Gastrocnemius medialis (tissue), 4 donors: ENCODE measurements around the gene DENND4C. TPM values are rescaled to one million over a fixed set of nuclear protein-coding genes. Genes with fewer than 3 reads are reported as not detected.

ENCODE experiments used
- ATAC-seq, 2 donors: fragments of 150-250 bp; one replicate each; pipeline ENCODE4 v1.9.1; 2016
- DNase-seq, 2 donors: peaks; one replicate each; pipeline ENCODE4 v3.0.0-alpha.2; 2019
- H3K27ac ChIP-seq, 4 donors: fragments of 200-600 bp; sonication (generic); 1 replicate in 1 of 4; 2 replicates in 3 of 4; pipeline ENCODE4 v1.5.1; 2016 to 2018; ENCODE audit warnings: mild to moderate bottlenecking in 2 of 4, moderate library complexity in 1 of 4
- H3K27me3 ChIP-seq, 3 donors: fragments of 200-600 bp; sonication (generic) in 2 of 3; 1 replicate in 1 of 3; 2 replicates in 2 of 3; pipeline versions ENCODE4 v1.5.1 to v1.6.0; 2016 to 2019; ENCODE audit warnings: mild to moderate bottlenecking in 1 of 3, moderate library complexity in 1 of 3
- H3K36me3 ChIP-seq, 2 donors: fragments of 200-600 bp; sonication (generic) in 1 of 2; one replicate each; pipeline ENCODE4 v1.5.1; 2017 to 2018
- H3K4me1 ChIP-seq, 2 donors: fragments of 200-600 bp; sonication (generic) in 1 of 2; one replicate each; pipeline ENCODE4 v1.5.1; 2016 to 2017; ENCODE audit warnings: mild to moderate bottlenecking in 2 of 2
- H3K4me3 ChIP-seq, 4 donors: fragments of 200-600 bp; sonication (generic) in 3 of 4; 1 replicate in 1 of 4; 2 replicates in 3 of 4; pipeline ENCODE4 v1.5.1; 2016 to 2019; ENCODE audit warnings: mild to moderate bottlenecking in 2 of 4
- H3K9me3 ChIP-seq, 3 donors: fragments of 200-600 bp; sonication (generic) in 2 of 3; 1 replicate in 1 of 3; 2 replicates in 2 of 3; pipeline ENCODE4 v1.5.1; 2016 to 2019
- CTCF ChIP-seq, 5 experiments: fragments of 450-650 bp in 3 of 5; fragments of 200-600 bp in 2 of 5; sonication (generic) in 2 of 5; IDR thresholded peaks in 4 of 5; conservative IDR thresholded peaks in 1 of 5; 1 replicate in 4 of 5; 2 replicates in 1 of 5; pipeline ENCODE4 v1.5.1; 2016 to 2019; ENCODE audit warnings: antibody characterized with exemption in 5 of 5, mild to moderate bottlenecking in 3 of 5, moderate library complexity in 3 of 5
- POLR2A ChIP-seq, 2 donors: fragments of 450-650 bp; IDR thresholded peaks; one replicate each; pipeline ENCODE4 v1.6.1; 2017; ENCODE audit warnings: antibody characterized with exemption in 2 of 2, mild to moderate bottlenecking in 2 of 2, moderate library complexity in 2 of 2
- in situ Hi-C, 4 donors: fragments of 200-750 bp; cut with MboI; loops; one replicate each; pipeline versions ENCODE4 v1.15.0 to v1.8.0; 2017; ENCODE audit warnings: low sequenced_read_pairs in 4 of 4
- intact Hi-C: fragments of 100-400 bp; cut with DNase I; formaldehyde crosslinking; loops from one replicate; pipeline ENCODE4 v1.15.1; 2023; ENCODE audit warnings: low total_unique reads
- total RNA-seq, 4 donors: library from RNA; depleted of rRNA; stranded (reverse); fragments of >200 nt; gene quantifications; one replicate each; pipeline versions ENCODE4 v1.1.0 to v1.2.3, GENCODE V29; 2016

The DENND4C gene
- total RNA-seq, 4 donors from 2014 or later: 19.2 to 34.0 (median 21.3) TPM

DNA sequence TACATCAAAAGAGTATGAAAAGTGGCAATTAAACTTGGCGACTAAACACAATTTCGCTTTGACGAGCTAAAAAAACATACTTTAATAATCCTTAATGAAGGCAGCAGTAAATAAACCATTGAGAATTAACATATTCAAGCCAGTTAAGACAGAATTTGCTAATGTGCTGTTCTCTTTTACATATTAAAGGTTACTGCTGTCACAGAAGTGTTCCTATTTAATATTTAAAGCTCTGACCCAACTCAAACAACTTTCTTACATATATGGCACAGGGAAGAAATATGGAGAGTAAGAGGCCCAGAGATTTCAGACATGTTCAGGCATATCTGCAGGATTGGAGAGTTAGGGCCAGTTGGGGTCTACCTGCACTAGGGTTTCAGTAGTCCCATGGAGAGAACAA is 16.7 kb upstream of the DENND4C start:
- Histone ChIP-seq H3K4me1 (no peaks in the 10 kb centered on the region), H3K27ac (no peak overlapping the region), H3K27me3 (no peaks in the 10 kb centered on the region), H3K36me3 (no peaks in the 10 kb centered on the region), H3K9me3 (no peaks in the 10 kb centered on the region), H3K4me3 (no peak overlapping the region)
- no peak for DNase-seq
- no peak for ATAC-seq
- in situ Hi-C loops (no loop called here), intact Hi-C loops (no loop called here)
- TF ChIP-seq CTCF (IDR thresholded peaks at IDR 0.05 in 4 of 5, conservative IDR thresholded peaks at IDR 0.05 in 1 of 5) (no peak), POLR2A (IDR thresholded peaks at IDR 0.05) (no peak)

DNA sequence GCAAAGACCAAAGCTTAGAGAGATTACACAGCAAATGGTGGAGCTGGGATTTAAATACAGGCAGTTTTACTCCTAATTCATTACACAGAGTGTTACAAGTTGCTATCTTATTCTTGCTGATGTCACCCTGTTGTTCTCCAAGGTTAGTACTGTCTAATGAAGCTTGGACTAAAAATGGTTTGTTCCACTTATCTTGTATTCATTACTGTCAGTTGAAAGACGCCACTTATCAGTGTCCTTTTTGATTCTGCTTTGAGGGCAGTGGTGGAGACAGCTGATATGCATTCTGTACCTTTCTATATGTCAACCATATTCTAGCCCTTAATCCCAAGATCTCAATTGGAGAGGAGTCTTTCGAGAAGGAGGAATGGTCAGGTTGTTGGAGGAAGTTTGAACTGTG is 14.0 kb upstream of the DENND4C start:
- Histone ChIP-seq H3K9me3 (no peaks in the 10 kb centered on the region), H3K36me3 (no peaks in the 10 kb centered on the region), H3K4me3 (no peak overlapping the region), H3K27me3 (no peaks in the 10 kb centered on the region), H3K27ac (no peak overlapping the region), H3K4me1 (no peaks in the 10 kb centered on the region)
- ATAC-seq (no peak), DNase-seq (no peak)
- in situ Hi-C loops: no loop called here
- no peak for TF ChIP-seq CTCF (IDR thresholded peaks at IDR 0.05 in 4 of 5, conservative IDR thresholded peaks at IDR 0.05 in 1 of 5)
- no peak for TF ChIP-seq POLR2A (IDR thresholded peaks at IDR 0.05)
- intact Hi-C loops: no loop called here

GRCh38 chr9:19221326-19221725 is 9.2 kb upstream of the DENND4C start:
- TF ChIP-seq POLR2A (IDR thresholded peaks at IDR 0.05): no peak
- H3K9me3 ChIP-seq: no peaks in the 10 kb centered on the region
- intact Hi-C loops: no loop called here

GRCh38 chr9:19223724-19224123 is 6.8 kb upstream of the DENND4C start:
- no peak for ATAC-seq
- intact Hi-C loops: no loop called here
- no peak for TF ChIP-seq CTCF (IDR thresholded peaks at IDR 0.05 in 4 of 5, conservative IDR thresholded peaks at IDR 0.05 in 1 of 5)
- no peak for TF ChIP-seq POLR2A (IDR thresholded peaks at IDR 0.05)
- H3K9me3 ChIP-seq: no peaks in the 10 kb centered on the region
- no peaks in the 10 kb centered on the region for H3K36me3 ChIP-seq
- DNase-seq: no peak
- H3K4me3 ChIP-seq: no peak overlapping the region
- no peaks in the 10 kb centered on the region for H3K27me3 ChIP-seq
- in situ Hi-C loops: no loop called here
- no peak overlapping the region for H3K27ac ChIP-seq
- no peaks in the 10 kb centered on the region for H3K4me1 ChIP-seq

More at GRCh38 chr9:19221326-19221725, 9.2 kb upstream of the DENND4C start:
- Histone ChIP-seq H3K27ac (no peak overlapping the region), H3K4me3 (no peak overlapping the region), H3K36me3 (no peaks in the 10 kb centered on the region), H3K27me3 (no peaks in the 10 kb centered on the region), H3K4me1 (no peaks in the 10 kb centered on the region)
- DNase-seq (no peak), ATAC-seq (no peak)
- in situ Hi-C loops: no loop called here

DNA sequence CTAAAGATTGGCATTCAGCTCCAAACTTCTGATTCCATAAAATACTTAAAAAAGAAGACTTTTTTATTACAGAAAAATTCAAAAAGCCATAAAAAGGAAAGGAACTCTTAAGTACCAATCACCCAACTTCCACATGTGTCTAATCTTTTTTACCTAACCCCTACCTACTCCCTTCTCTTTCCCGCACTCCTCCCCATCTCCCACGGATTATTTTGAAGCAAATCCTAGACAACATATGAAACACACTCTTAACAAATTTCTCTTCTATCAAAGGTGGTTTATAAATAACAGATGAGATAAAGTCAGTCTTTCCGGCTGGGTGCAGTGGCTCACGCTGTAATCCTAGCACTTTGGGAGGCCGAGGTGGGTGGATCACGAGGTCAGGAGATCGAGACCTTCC is 5.9 kb upstream of the DENND4C start:
- Histone ChIP-seq H3K4me1 (peaks cover 0 to 3% of the 10 kb centered on the region in 2 donors), H3K27me3 (no peaks in the 10 kb centered on the region), H3K27ac (no peak overlapping the region), H3K9me3 (no peaks in the 10 kb centered on the region), H3K36me3 (no peaks in the 10 kb centered on the region), H3K4me3 (no peak overlapping the region)
- no peak for DNase-seq
- intact Hi-C loops (no loop called here), in situ Hi-C loops (no loop called here)
- TF ChIP-seq POLR2A (IDR thresholded peaks at IDR 0.05): no peak
- no peak for TF ChIP-seq CTCF (IDR thresholded peaks at IDR 0.05 in 4 of 5, conservative IDR thresholded peaks at IDR 0.05 in 1 of 5)
- no peak for ATAC-seq
